A549 (cell line): ENCODE results near the gene ENAH. TPM values are rescaled to one million over a fixed set of nuclear protein-coding genes. Genes with fewer than 3 reads are reported as not detected.

Source experiments
- polyA plus RNA-seq, 4 experiments: library from polyadenylated mRNA; depleted of rRNA in 3 of 4; stranded (reverse); fragments of >200 nt; fragmentation: RNase III in 1 of 4; extraction: RNeasy Plus Mini Kit Qiagen cat#74134 plus additional on column Dnase treatment in 1 of 4; gene quantifications; 2 replicates in 3 of 4; 3 replicates in 1 of 4; pipeline ENCODE4 v1.2.3, GENCODE V29; 2011 to 2017

ENAH gene
- polyA plus RNA-seq, 2 of the 4 experiments (the other 2 are of a cell fraction): 142 to 155 TPM

Other genes with a start within 250 kb of the ENAH start
- 54.6 and 68.7 TPM in 2 replicates for gene LBR, start 225.1 kb downstream of the ENAH start, polyA plus RNA-seq (2011; rRNA removed)
- gene LBR, start 225.1 kb downstream of the ENAH start, polyA plus RNA-seq (2017; fragmentation: RNase III; extraction: RNeasy Plus Mini Kit Qiagen cat#74134 plus additional on column Dnase treatment): 39.2 to 40.8 TPM (median 39.8 TPM) in 3 replicates
- gene SRP9, start 124.7 kb upstream of the ENAH start, polyA plus RNA-seq (2011; rRNA removed): 512 and 629 TPM in 2 replicates
- 341 to 356 TPM (median 352 TPM) in 3 replicates for gene SRP9, start 124.7 kb upstream of the ENAH start, polyA plus RNA-seq (2017; fragmentation: RNase III; extraction: RNeasy Plus Mini Kit Qiagen cat#74134 plus additional on column Dnase treatment)
- gene EPHX1, start 157.0 kb upstream of the ENAH start, polyA plus RNA-seq (2011; rRNA removed): 150 and 212 TPM in 2 replicates
- 195 to 279 TPM (median 252 TPM) in 3 replicates for gene EPHX1, start 157.0 kb upstream of the ENAH start, polyA plus RNA-seq (2017; fragmentation: RNase III; extraction: RNeasy Plus Mini Kit Qiagen cat#74134 plus additional on column Dnase treatment)
- 9.5 and 12.4 TPM in 2 replicates for gene TMEM63A, start 229.3 kb upstream of the ENAH start, polyA plus RNA-seq (2011; rRNA removed)
- 6.9 to 7.5 TPM (median 7.4 TPM) in 3 replicates for gene TMEM63A, start 229.3 kb upstream of the ENAH start, polyA plus RNA-seq (2017; fragmentation: RNase III; extraction: RNeasy Plus Mini Kit Qiagen cat#74134 plus additional on column Dnase treatment)
- 0.93 and 1.00 TPM in 2 replicates for gene LEFTY1, start 236.0 kb upstream of the ENAH start, polyA plus RNA-seq (2011; rRNA removed)
- 0.10 to 0.32 TPM (median 0.24 TPM) in 3 replicates for gene LEFTY1, start 236.0 kb upstream of the ENAH start, polyA plus RNA-seq (2017; fragmentation: RNase III; extraction: RNeasy Plus Mini Kit Qiagen cat#74134 plus additional on column Dnase treatment)